ENCODE data around the gene ROR2. TPM values are rescaled to one million over a fixed set of nuclear protein-coding genes. Genes with fewer than 3 reads are reported as not detected.
A peak's percentile ranks its signal among the peaks of the same experiment; 100 is the strongest.

Gene ROR2
- total and polyA plus RNA-seq, 2 of the 8 experiments (the other 6 are each of a cell fraction or from before 2014, with no cell fraction given), result 2.7 to 4.3 TPM

DNA sequence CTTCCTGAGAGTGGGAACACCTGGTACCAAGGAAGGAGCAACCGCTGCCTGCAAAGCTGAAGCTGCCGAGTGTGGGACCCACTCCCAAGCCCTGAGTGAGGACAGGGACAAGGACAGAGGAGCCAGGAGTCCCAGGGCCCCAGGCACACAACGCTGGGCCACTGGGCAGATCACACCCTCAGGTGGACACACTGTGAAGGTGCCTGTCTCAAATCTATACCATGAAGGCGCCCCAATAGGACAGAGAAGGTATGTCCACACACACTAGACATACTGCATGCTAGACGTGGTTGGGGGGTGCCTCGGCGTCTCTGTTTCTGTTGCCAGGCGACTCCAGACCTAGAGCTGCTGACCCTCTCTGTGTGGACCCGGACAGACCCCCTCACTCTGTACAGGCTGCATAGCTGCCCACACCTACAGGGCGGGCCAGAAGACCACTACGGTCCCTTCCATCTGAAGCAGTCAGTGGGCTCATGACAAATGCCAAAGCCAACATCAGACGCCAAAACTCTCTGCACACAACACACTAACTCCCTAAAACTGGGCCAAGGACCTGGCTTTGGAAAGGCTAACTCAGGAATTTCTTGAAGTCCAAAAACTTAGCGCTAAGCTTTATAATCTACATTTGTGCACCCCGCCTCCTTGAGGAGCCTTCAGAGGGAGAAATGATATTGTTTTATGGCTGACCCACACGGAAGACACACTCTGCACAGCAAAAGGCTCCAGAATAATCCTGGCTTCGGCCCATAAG, 60.7 kb downstream of the ROR2 start:
- Histone ChIP-seq H3K9ac (replicated peaks in 1 of 4; ENCODE audit: extremely low read depth in 1 of 4, low read depth in 3 of 4, low read length in 3 of 4) (no peak overlapping the region), H4K8ac (ENCODE audit: extremely low read depth, insufficient read depth, low read length) (no peak overlapping the region), H2BK12ac (ENCODE audit: low read depth, low read length) (no peak overlapping the region), H3K27ac (ENCODE audit: low read depth, low read length) (no peak overlapping the region), H3K23ac (ENCODE audit: insufficient read length) (no peak overlapping the region), H3K4ac (replicated peaks; ENCODE audit: insufficient read length, low read depth, low read length) (no peak overlapping the region), H4K5ac (ENCODE audit: insufficient read length, low read depth, low read length) (no peak overlapping the region), H4K91ac (replicated peaks; ENCODE audit: insufficient read length, low read length) (no peak overlapping the region), H2BK15ac (ENCODE audit: low read length) (no peak overlapping the region), H3K18ac (ENCODE audit: extremely low read depth, low read length) (no peak overlapping the region), H3K9me3 (ENCODE audit: insufficient read depth in 2 of 2, low read depth in 1 of 2, low read length in 1 of 2) (no peaks in the 10 kb centered on the region), H3K27me3 (replicated peaks in 1 of 4; ENCODE audit: control insufficient read depth in 3 of 4, extremely low read depth in 1 of 4, insufficient read depth in 3 of 4, low read length in 3 of 4) (peaks cover 26 to 39% (median 39%) of the 10 kb centered on the region in 4 experiments), H2BK20ac (ENCODE audit: low read length) (no peak overlapping the region), H3K14ac (ENCODE audit: insufficient read length) (no peak overlapping the region), H2BK120ac (replicated peaks; ENCODE audit: low read depth, low read length) (no peak overlapping the region), H4K20me1 (replicated peaks in 1 of 2; ENCODE audit: control insufficient read depth in 1 of 2, insufficient read depth in 2 of 2, low read length in 2 of 2) (peaks cover 4 to 8% of the 10 kb centered on the region in 2 experiments), H2AFZ (ENCODE audit: low read length) (no peak overlapping the region), H3K56ac (replicated peaks; ENCODE audit: insufficient read length, low read depth, low read length) (no peak overlapping the region), H3K79me1 (ENCODE audit: low read depth, low read length) (no peaks in the 10 kb centered on the region), H2BK5ac (ENCODE audit: low read depth, low read length) (no peak overlapping the region), H3K4me3 (ENCODE audit: extremely low read depth in 1 of 4, insufficient read depth in 2 of 4, low read depth in 3 of 4, low read length in 4 of 4) (no peak overlapping the region), H2AK5ac (ENCODE audit: low read depth, low read length) (no peak overlapping the region), H3K23me2 (ENCODE audit: low read depth, low read length) (peaks cover 3% of the 10 kb centered on the region; the same call in 1 of the 2 replicates), H3K4me1 (replicated peaks in 1 of 4; ENCODE audit: control insufficient read depth in 3 of 4, insufficient read depth in 4 of 4, low read length in 3 of 4) (peaks cover 4 to 20% (median 13%) of the 10 kb centered on the region in 4 experiments), H3K79me2 (ENCODE audit: control insufficient read depth in 1 of 2, insufficient read depth in 2 of 2, low read length in 2 of 2) (no peaks in the 10 kb centered on the region), H3K36me3 (ENCODE audit: control insufficient read depth in 2 of 4, insufficient read depth in 4 of 4, low read length in 3 of 4) (no peaks in the 10 kb centered on the region), H3K4me2 (ENCODE audit: insufficient read depth in 1 of 2, low read depth in 2 of 2, low read length in 2 of 2) (no peak overlapping the region)
- TF ChIP-seq, protein P1, sequence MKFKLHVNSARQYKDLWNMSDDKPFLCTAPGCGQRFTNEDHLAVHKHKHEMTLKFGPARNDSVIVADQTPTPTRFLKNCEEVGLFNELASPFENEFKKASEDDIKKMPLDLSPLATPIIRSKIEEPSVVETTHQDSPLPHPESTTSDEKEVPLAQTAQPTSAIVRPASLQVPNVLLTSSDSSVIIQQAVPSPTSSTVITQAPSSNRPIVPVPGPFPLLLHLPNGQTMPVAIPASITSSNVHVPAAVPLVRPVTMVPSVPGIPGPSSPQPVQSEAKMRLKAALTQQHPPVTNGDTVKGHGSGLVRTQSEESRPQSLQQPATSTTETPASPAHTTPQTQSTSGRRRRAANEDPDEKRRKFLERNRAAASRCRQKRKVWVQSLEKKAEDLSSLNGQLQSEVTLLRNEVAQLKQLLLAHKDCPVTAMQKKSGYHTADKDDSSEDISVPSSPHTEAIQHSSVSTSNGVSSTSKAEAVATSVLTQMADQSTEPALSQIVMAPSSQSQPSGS (IDR thresholded peaks at IDR 0.05; ENCODE audit: low read length), result no peak
- TF ChIP-seq, protein P2, sequence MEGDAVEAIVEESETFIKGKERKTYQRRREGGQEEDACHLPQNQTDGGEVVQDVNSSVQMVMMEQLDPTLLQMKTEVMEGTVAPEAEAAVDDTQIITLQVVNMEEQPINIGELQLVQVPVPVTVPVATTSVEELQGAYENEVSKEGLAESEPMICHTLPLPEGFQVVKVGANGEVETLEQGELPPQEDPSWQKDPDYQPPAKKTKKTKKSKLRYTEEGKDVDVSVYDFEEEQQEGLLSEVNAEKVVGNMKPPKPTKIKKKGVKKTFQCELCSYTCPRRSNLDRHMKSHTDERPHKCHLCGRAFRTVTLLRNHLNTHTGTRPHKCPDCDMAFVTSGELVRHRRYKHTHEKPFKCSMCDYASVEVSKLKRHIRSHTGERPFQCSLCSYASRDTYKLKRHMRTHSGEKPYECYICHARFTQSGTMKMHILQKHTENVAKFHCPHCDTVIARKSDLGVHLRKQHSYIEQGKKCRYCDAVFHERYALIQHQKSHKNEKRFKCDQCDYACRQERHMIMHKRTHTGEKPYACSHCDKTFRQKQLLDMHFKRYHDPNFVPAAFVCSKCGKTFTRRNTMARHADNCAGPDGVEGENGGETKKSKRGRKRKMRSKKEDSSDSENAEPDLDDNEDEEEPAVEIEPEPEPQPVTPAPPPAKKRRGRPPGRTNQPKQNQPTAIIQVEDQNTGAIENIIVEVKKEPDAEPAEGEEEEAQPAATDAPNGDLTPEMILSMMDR (IDR thresholded peaks at IDR 0.05; ENCODE audit: control extremely low read depth in 1 of 3, insufficient read depth in 1 of 3, low read depth in 1 of 3, low read length in 3 of 3), result peak in 2 of 3 experiments; percentile 2 to 40; a peak in 2 of 4 replicates
- FAIRE-seq (no peak), DNase-seq (ENCODE audit: low read depth in 1 of 2, low spot score in 2 of 2) (no peak)
- POLR2A ChIA-PET (ENCODE audit: partially characterized antibody), result no interaction called here
- 85% methylated on average over 15 of the region's 16 CpGs; no CpG with 5 or more reads in 1 of the 2 experiments for WGBS, 2 experiments (ENCODE audit: extremely low coverage in 1 of 2, insufficient coverage in 1 of 2, insufficient read length in 1 of 2, insufficient replicate concordance in 2 of 2, low coverage in 1 of 2, low lambda C conversion rate in 2 of 2, missing lambda C conversion rate in 1 of 2)
- CTCF ChIA-PET (ENCODE audit: partially characterized antibody), result interaction anchor here (0.8 to 3.8 kb wide), 6 partner anchors 10 to 65 kb away, joined by 3 to 9 read pairs (median 4); no protein-coding TSS in a partner anchor

Measured in H1 (cell line).